ENCODE results near the gene AKT2. TPM values are rescaled to one million over a fixed set of nuclear protein-coding genes. Genes with fewer than 3 reads are reported as not detected.

AKT2 gene
- total RNA-seq, 2 experiments from 2014 or later, result 137 to 139 TPM

DNA sequence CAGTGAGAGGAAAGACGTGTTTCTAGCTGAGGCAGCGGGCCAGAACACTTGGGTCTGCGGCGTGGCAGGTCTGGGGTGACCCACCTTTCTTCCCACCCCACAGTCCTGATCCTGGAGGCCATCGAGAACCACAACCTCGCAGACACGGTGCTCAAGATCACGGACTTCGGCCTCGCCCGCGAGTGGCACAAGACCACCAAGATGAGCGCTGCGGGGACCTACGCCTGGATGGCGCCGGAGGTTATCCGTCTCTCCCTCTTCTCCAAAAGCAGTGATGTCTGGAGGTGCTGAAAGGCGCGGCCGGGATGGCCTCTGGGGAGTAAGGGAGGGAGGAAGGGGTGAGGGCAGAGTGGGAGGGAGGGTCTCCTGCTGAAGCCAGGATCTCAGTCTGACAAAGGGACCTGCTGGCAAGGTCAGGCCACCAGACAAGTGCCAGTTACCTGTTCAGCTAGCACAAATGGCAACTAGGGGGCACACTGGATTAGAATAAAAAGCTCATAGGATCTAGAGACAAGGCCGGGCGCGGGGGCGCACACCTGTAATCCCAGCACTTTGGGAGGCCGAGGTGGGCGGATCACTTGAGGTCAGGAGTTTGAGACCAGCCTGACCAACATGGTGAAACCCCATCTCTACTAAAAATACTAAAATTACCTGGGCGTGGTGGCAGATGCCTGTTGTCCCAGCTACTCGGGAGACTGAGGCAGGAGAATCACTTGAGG is 86.7 kb downstream of the AKT2 start:
- ChIA-PET CTCF (no interaction called here), POLR2A (no interaction called here)
- Mint-ChIP-seq H3K9me3 (ENCODE audit: insufficient read depth) (no peaks in the 10 kb centered on the region), H3K4me3 (no peak overlapping the region), H3K27me3 (ENCODE audit: low read depth) (no peaks in the 10 kb centered on the region), H3K36me3 (ENCODE audit: low read depth) (no peaks in the 10 kb centered on the region), H3K4me1 (ENCODE audit: low read depth) (no peaks in the 10 kb centered on the region), H3K27ac (no peak overlapping the region)
- DNase-seq, result no peak
- ATAC-seq, result no peak

DNA sequence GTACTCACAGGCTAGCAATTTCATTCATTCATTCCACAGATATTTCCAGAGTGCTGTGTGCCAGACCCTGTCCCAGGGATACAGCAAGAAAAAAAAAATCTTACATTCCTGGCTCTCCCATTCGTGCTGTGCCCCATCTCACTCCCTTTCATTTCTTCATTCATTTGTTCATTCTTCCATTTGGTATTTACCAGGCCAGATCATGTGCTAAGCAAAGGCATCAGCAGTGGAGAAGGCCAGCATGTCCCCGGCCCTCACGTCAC is 91.6 kb downstream of the AKT2 start:
- Mint-ChIP-seq H3K4me3 (no peak overlapping the region), H3K36me3 (ENCODE audit: low read depth) (no peaks in the 10 kb centered on the region), H3K4me1 (ENCODE audit: low read depth) (peaks cover 19% of the 10 kb centered on the region), H3K27ac (no peak overlapping the region), H3K27me3 (ENCODE audit: low read depth) (no peaks in the 10 kb centered on the region), H3K9me3 (ENCODE audit: insufficient read depth) (no peaks in the 10 kb centered on the region)
- ChIA-PET CTCF (no interaction called here), POLR2A (no interaction called here)
- no peak for ATAC-seq
- no peak for DNase-seq

DNA sequence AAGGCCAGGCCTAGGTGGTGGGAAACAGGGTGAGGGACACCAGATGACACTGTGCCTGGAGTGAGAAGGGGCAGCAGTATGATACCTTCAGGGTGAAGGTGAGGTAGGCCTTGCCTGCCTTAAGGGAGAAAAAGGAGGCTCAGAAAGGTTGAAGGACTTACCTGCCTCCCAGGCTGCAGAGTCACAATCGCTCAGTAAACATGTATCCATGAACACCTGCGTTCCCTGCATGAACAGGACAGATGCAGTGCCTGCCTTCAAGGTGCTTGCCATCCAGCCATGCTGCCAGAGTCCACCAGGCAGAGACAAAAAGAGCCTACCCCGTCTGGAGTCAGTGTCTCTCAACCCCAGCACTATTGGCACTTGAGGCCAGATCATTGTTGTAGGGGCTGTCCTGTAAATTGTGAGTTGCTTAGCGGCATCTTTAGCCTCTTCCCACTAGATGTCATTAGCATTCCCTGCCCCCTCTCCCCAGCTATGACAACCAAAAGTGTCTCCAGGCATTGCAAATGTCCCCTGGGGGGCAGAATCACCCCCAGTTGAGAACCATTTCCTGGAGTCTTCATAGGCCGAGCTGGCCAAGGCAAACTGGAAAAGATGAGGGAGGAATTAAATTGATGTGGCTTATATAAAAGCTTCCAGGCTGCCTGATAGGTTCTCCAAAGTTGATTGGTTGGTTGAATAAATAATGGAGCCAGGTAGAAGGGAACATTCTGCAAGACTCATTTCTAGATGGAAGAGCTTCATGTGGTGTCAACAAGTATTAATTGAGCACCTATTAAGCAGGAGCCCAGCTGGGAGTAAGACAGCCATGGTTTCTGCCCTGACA is 92.2 kb downstream of the AKT2 start:
- no peaks in the 10 kb centered on the region for H3K36me3 Mint-ChIP-seq (ENCODE audit: low read depth)
- POLR2A ChIA-PET, result no interaction called here
- no peaks in the 10 kb centered on the region for H3K27me3 Mint-ChIP-seq (ENCODE audit: low read depth)
- ATAC-seq (no peak), DNase-seq (no peak)
- H3K4me3 Mint-ChIP-seq, result peak overlapping the region; percentile 61
- no peak overlapping the region for H3K27ac Mint-ChIP-seq
- CTCF ChIA-PET, result no interaction called here
- H3K4me1 Mint-ChIP-seq (ENCODE audit: low read depth), result peaks cover 19% of the 10 kb centered on the region
- H3K9me3 Mint-ChIP-seq (ENCODE audit: insufficient read depth), result no peaks in the 10 kb centered on the region

GRCh38 chr19:40191836-40192646 is 93.1 kb downstream of the AKT2 start:
- Mint-ChIP-seq H3K27ac (peak overlapping the region; percentile 49), H3K27me3 (ENCODE audit: low read depth) (peaks cover 4% of the 10 kb centered on the region), H3K36me3 (ENCODE audit: low read depth) (no peaks in the 10 kb centered on the region), H3K9me3 (ENCODE audit: insufficient read depth) (no peaks in the 10 kb centered on the region), H3K4me3 (peak overlapping the region; percentile 61), H3K4me1 (ENCODE audit: low read depth) (peaks cover 19% of the 10 kb centered on the region)
- peak; percentile 14 for ATAC-seq
- ChIA-PET CTCF (interaction anchor here (1.2 kb wide), 1 partner anchor 52 kb away, joined by 3 read pairs; no protein-coding TSS in a partner anchor), POLR2A (no interaction called here)
- DNase-seq, result peak; percentile 26

GRCh38 chr19:40190891-40191835 is 94.0 kb downstream of the AKT2 start, which contains the start of gene MAP3K10:
MAP3K10 (plus strand) TSS chr19:40191426; CDS start chr19:40192032, 606 bp downstream.
- H3K27me3 Mint-ChIP-seq (ENCODE audit: low read depth), result peaks cover 4% of the 10 kb centered on the region
- H3K9me3 Mint-ChIP-seq (ENCODE audit: insufficient read depth), result no peaks in the 10 kb centered on the region
- ChIA-PET POLR2A (interaction anchor here (0.8 to 1.0 kb wide), 2 partner anchors 15 to 194 kb away, joined by 3 to 6 read pairs; partner anchors contain the start of gene ZNF546), CTCF (interaction anchor here (0.6 to 1.2 kb wide), 5 partner anchors 25 to 93 kb away, joined by 3 read pairs; no protein-coding TSS in a partner anchor)
- peaks cover 19% of the 10 kb centered on the region for H3K4me1 Mint-ChIP-seq (ENCODE audit: low read depth)
- ATAC-seq (peak; percentile 88), DNase-seq (peak; percentile 83)
- no peaks in the 10 kb centered on the region for H3K36me3 Mint-ChIP-seq (ENCODE audit: low read depth)
- H3K27ac Mint-ChIP-seq, result peak within 1 kb of the TSS; percentile 92
- peak within 1 kb of the TSS; percentile 84 for H3K4me3 Mint-ChIP-seq

GRCh38 chr19:40184273-40184672 is 100.9 kb downstream of the AKT2 start:
- DNase-seq, result no peak
- POLR2A ChIA-PET, result no interaction called here
- Mint-ChIP-seq H3K4me3 (no peak overlapping the region), H3K4me1 (ENCODE audit: low read depth) (no peaks in the 10 kb centered on the region), H3K9me3 (ENCODE audit: insufficient read depth) (no peaks in the 10 kb centered on the region), H3K27me3 (ENCODE audit: low read depth) (peaks cover 9% of the 10 kb centered on the region), H3K27ac (no peak overlapping the region), H3K36me3 (ENCODE audit: low read depth) (no peaks in the 10 kb centered on the region)
- no peak for ATAC-seq
- CTCF ChIA-PET, result interaction anchor here (0.9 kb wide), 1 partner anchor 19 kb away, joined by 3 read pairs; no protein-coding TSS in a partner anchor

Small RNAs within 50 kb of the gene (microRNA-seq; reads per million reads assigned to microRNA genes)
- 137 reads per million, percentile 65 among the genes with 10 or more reads in this experiment for gene MIR641

Other genes starting within 250 kb of the AKT2 start
- gene ZNF780B, start 229.1 kb downstream of the AKT2 start, total RNA-seq, result 10 to 100 TPM; 27.4 to 30.3 TPM
- 10 to 100 TPM; 17.9 to 21.6 TPM for gene ZNF780A, start 194.4 kb downstream of the AKT2 start, total RNA-seq
- gene MAP3K10, start 93.9 kb downstream of the AKT2 start, total RNA-seq, result 10 to 100 TPM; 16.2 to 18.4 TPM
- not detected for gene TTC9B, start 67.0 kb downstream of the AKT2 start, total RNA-seq
- gene CCNP, start 58.7 kb downstream of the AKT2 start, total RNA-seq, result under 1 TPM; 0.39 to 0.68 TPM
- gene C19orf47, start 63.1 kb upstream of the AKT2 start, total RNA-seq, result 10 to 100 TPM; 27.7 to 28.3 TPM
- 10 to 100 TPM; 65.1 to 70.0 TPM for gene PLD3, start 63.4 kb upstream of the AKT2 start, total RNA-seq
- under 1 TPM in 1 of 2 experiments, not detected in 1; 0.10 TPM for gene HIPK4, start 104.8 kb upstream of the AKT2 start, total RNA-seq
- gene PRX, start 128.0 kb upstream of the AKT2 start, total RNA-seq, result 1 to 10 TPM in 1 of 2 experiments, under 1 TPM in 1; 0.84 to 1.1 TPM
- 10 to 100 TPM in 1 of 2 experiments, 1 to 10 TPM in 1; 9.3 to 10.1 TPM for gene SERTAD1, start 140.6 kb upstream of the AKT2 start, total RNA-seq
- gene SERTAD3, start 159.0 kb upstream of the AKT2 start, total RNA-seq, result 10 to 100 TPM; 10.0 to 11.9 TPM
- gene BLVRB, start 180.4 kb upstream of the AKT2 start, total RNA-seq, result 10 to 100 TPM; 15.1 to 16.5 TPM
- gene SPTBN4, start 181.7 kb upstream of the AKT2 start, total RNA-seq, result under 1 TPM in 1 of 2 experiments, not detected in 1; 0.47 TPM